Testis (tissue), 2 donors: ENCODE results near the gene TMEM260.

Experiments
- CTCF ChIP-seq, 3 experiments: fragments of 450-650 bp in 2 of 3; fragments of 200-600 bp in 1 of 3; sonication (generic) in 1 of 3; IDR thresholded peaks; one replicate each; pipeline ENCODE4 v1.5.1; 2016 to 2019; ENCODE audit warnings: antibody characterized with exemption in 3 of 3, mild to moderate bottlenecking in 2 of 3, moderate library complexity in 1 of 3
- POLR2A ChIP-seq: fragments of 450-650 bp; IDR thresholded peaks from one replicate; pipeline ENCODE4 v1.6.1; 2017; ENCODE audit warnings: antibody characterized with exemption, mild to moderate bottlenecking, moderate library complexity

GRCh38 chr14:56694609-56695008, 115.0 kb downstream of the TMEM260 start:
- no peak for TF ChIP-seq POLR2A
- TF ChIP-seq CTCF (IDR thresholded peaks at IDR 0.05): no peak
